Activated CD4-positive, alpha-beta T cell treated with anti-CD3 and anti-CD28 coated beads for 36 hours (primary cell): ENCODE measurements around the gene TXNDC12. TPM values are rescaled to one million over a fixed set of nuclear protein-coding genes. Genes with fewer than 3 reads are reported as not detected.

ENCODE experiments used
- ATAC-seq: fragments of 200-7000 bp; cut with Tn5 transposase; one replicate; pipeline ENCODE4 v1.10.0; 2021; ENCODE audit warnings: mild to moderate bottlenecking, moderate library complexity
- CTCF ChIA-PET: fragments of 350-600 bp; sonication (Branson Sonifier 250); formaldehyde crosslinking; loops from one replicate; lab custom pipeline; 2021; ENCODE audit warnings: antibody characterized with exemption; lab: Charles Lee
- POLR2A ChIA-PET: fragments of 350-600 bp; sonication (Branson Sonifier 250); formaldehyde crosslinking; loops from one replicate; lab custom pipeline; 2021; ENCODE audit warnings: antibody characterized with exemption, inconsistent platforms; lab: Charles Lee
- DNase-seq: peaks from one replicate; pipeline ENCODE4 v3.0.0-alpha.2; 2020
- H3K27ac Mint-ChIP-seq: one replicate; pipeline ENCODE4 v1.8.0; 2021; ENCODE audit warnings: mixed read lengths
- H3K27me3 Mint-ChIP-seq: one replicate; pipeline ENCODE4 v1.8.0; 2021; ENCODE audit warnings: mixed read lengths
- H3K36me3 Mint-ChIP-seq: one replicate; pipeline ENCODE4 v1.8.0; 2021; ENCODE audit warnings: low read depth, mixed read lengths
- H3K4me1 Mint-ChIP-seq: one replicate; pipeline ENCODE4 v1.8.0; 2021; ENCODE audit warnings: mixed read lengths
- H3K4me3 Mint-ChIP-seq: one replicate; pipeline ENCODE4 v1.8.0; 2021; ENCODE audit warnings: mild to moderate bottlenecking, moderate library complexity, mixed read lengths
- H3K9me3 Mint-ChIP-seq: one replicate; pipeline ENCODE4 v1.8.0; 2021; ENCODE audit warnings: low read depth, mixed read lengths
- intact Hi-C, 2 experiments: fragments of 100-400 bp; cut with DNase I in 1 of 2; cut with micrococcal nuclease in 1 of 2; formaldehyde crosslinking; loops; one replicate each; pipeline versions ENCODE4 v1.14.2 to v1.15.1; 2022 to 2024; cut with DNase I, micrococcal nuclease
- total RNA-seq, 2 experiments: library from RNA; stranded (reverse); gene quantifications; one replicate each; pipeline ENCODE4 v1.2.3, GENCODE V29; 2021

The TXNDC12 gene
- total RNA-seq, 2 experiments from 2014 or later = 21.9 to 31.5 TPM

- ChIA-PET CTCF (no interaction called here), POLR2A (no interaction called here)
- ATAC-seq (no peak), DNase-seq (no peak)
- Mint-ChIP-seq H3K9me3 (no peaks in the 10 kb centered on the region), H3K27ac (no peak overlapping the region), H3K4me1 (peaks cover 29% of the 10 kb centered on the region), H3K4me3 (no peak overlapping the region), H3K36me3 (peaks cover 41% of the 10 kb centered on the region), H3K27me3 (no peaks in the 10 kb centered on the region)
- intact Hi-C loops = no loop called here
Measured at GRCh38 chr1:52063192-52063591, 8.2 kb upstream of the TXNDC12 start.

DNA sequence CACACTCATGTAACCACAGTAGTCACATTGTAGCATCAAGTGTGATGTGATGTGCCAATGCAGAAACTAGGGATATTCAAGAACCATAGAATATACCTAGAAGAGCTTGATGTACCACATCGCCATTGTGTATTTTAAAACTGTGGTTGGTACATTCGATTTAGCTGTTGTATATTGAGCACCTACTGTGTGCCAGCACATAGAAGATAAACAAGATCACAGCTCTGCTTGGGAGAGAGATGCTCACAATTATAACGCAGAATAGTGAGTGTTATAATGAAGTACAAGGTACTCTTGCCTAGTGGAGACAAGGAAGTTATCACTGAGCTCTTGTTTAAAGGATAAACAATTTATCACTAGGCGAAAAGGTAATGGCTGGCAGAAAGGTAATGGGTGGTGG is 5.8 kb upstream of the TXNDC12 start:
- intact Hi-C loops = no loop called here
- Mint-ChIP-seq H3K36me3 (peaks cover 42% of the 10 kb centered on the region), H3K27ac (no peak overlapping the region), H3K27me3 (no peaks in the 10 kb centered on the region), H3K9me3 (no peaks in the 10 kb centered on the region), H3K4me3 (no peak overlapping the region), H3K4me1 (peaks cover 34% of the 10 kb centered on the region)
- ChIA-PET CTCF (interaction anchor here (1.4 kb wide), 1 partner anchor 10 kb away, joined by 3 read pairs; no protein-coding TSS in a partner anchor), POLR2A (no interaction called here)
- no peak for DNase-seq
- ATAC-seq = no peak

DNA sequence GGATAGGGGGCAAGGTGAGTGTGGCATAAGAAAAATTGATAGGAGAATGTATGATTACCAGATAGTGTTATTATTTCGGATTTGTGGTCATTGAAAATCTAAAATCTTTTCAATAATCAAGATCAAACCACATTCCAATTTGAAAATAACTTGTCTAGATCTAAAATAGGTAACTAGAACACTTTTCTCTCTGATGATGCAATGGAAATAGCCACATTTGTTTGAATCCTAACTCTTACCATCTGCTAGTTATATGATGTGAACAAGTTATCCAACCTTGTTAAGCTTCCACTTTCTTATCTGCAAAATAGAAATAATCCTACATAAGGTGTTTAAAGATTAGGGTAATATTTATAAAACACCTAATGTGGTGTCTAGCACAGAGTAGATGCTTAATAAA is 4.9 kb upstream of the TXNDC12 start:
- POLR2A ChIA-PET = no interaction called here
- Mint-ChIP-seq H3K36me3 (peaks cover 42% of the 10 kb centered on the region), H3K27me3 (no peaks in the 10 kb centered on the region), H3K4me3 (no peak overlapping the region), H3K27ac (no peak overlapping the region), H3K4me1 (peaks cover 34% of the 10 kb centered on the region), H3K9me3 (no peaks in the 10 kb centered on the region)
- ATAC-seq = no peak
- intact Hi-C loops = loop anchor here (5.0 to 10.0 kb wide), 5 partner anchors 345 to 1137 kb away; partner anchors contain the start of genes CPT2 (in 1 of the 2), ECHDC2 (in 1 of the 2), ORC1 (in 1 of the 2) and PRPF38A (in 1 of the 2)
- no peak for DNase-seq
- CTCF ChIA-PET = interaction anchor here (0.9 to 1.6 kb wide), 4 partner anchors 11 to 163 kb away, joined by 3 to 5 read pairs (median 3); no protein-coding TSS in a partner anchor

- intact Hi-C loops = loop anchor here (5.0 to 10.0 kb wide), 5 partner anchors 345 to 1138 kb away; partner anchors contain the start of genes CPT2 (in 1 of the 2), ECHDC2 (in 1 of the 2), ORC1 (in 1 of the 2) and PRPF38A (in 1 of the 2)
- Mint-ChIP-seq H3K4me3 (no peak overlapping the region), H3K9me3 (no peaks in the 10 kb centered on the region), H3K4me1 (peaks cover 34% of the 10 kb centered on the region), H3K27me3 (no peaks in the 10 kb centered on the region), H3K36me3 (peaks cover 44% of the 10 kb centered on the region), H3K27ac (peak overlapping the region; percentile 37)
- POLR2A ChIA-PET = no interaction called here
- CTCF ChIA-PET = interaction anchor here (0.9 to 1.7 kb wide), 5 partner anchors 10 to 163 kb away, joined by 3 to 5 read pairs (median 3); no protein-coding TSS in a partner anchor
- no peak for DNase-seq
- ATAC-seq = no peak
Measured at GRCh38 chr1:52059321-52059720, 4.3 kb upstream of the TXNDC12 start.

DNA sequence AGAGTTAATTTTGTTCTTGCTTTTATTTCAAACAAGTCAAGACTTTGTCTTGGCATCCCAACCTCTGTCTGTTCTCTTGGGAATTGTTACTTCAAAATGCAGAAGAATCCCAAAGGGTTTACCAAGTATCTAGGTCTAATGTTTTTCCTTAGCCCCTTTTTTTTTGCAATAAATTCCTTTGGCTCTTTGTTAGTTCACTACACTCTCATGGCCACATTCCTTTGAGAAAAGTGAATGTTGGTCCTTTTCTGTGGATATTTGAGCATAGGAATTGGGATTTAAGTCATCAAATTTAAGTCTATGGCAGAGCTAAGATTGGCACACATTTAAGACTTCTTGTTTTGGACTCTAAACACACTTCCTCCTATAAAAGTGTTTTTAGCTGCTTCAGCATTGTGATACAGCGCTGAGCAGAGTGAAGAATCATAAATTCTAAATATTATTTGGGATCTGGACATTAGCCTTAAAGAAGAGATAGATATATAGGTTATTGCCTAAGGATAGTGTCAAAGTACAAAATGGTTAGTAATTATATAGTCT is 3.0 kb upstream of the TXNDC12 start:
- ChIA-PET POLR2A (interaction anchor here (0.6 to 1.1 kb wide), 2 partner anchors 16 to 36 kb away, joined by 3 to 12 read pairs; no protein-coding TSS in a partner anchor), CTCF (interaction anchor here (1.7 kb wide), 1 partner anchor 12 kb away, joined by 5 read pairs; no protein-coding TSS in a partner anchor)
- Mint-ChIP-seq H3K27ac (peak overlapping the region; percentile 96), H3K27me3 (no peaks in the 10 kb centered on the region), H3K4me3 (peak overlapping the region; percentile 91), H3K4me1 (peaks cover 35% of the 10 kb centered on the region), H3K9me3 (no peaks in the 10 kb centered on the region), H3K36me3 (peaks cover 37% of the 10 kb centered on the region)
- ATAC-seq = no peak
- intact Hi-C loops = loop anchor here (5.0 to 10.0 kb wide), 5 partner anchors 347 to 1139 kb away; partner anchors contain the start of genes CPT2 (in 1 of the 2), ECHDC2 (in 1 of the 2), ORC1 (in 1 of the 2) and PRPF38A (in 1 of the 2)
- no peak for DNase-seq

DNA sequence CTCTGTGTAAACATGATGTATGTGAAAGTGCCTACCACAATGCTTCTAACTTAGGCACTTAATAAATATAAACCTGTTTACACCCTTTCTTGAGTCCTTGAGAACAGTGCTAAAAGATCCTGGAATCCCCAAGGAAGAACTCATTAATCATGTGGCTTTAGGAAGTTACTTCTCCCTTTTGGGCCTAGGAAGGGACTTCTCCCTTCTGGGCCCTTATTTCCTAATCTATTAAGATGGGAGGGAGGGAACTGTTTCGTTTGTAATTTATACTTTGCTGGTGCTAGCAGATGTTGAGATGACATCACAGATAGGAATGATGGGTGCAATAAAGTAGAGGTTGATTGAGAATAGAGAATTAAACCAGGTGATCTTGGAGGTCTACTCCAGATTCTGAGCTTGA is 2.3 kb upstream of the TXNDC12 start:
- Mint-ChIP-seq H3K9me3 (no peaks in the 10 kb centered on the region), H3K27me3 (no peaks in the 10 kb centered on the region), H3K27ac (peak overlapping the region; percentile 96), H3K4me1 (peaks cover 39% of the 10 kb centered on the region), H3K36me3 (peaks cover 34% of the 10 kb centered on the region), H3K4me3 (peak overlapping the region; percentile 91)
- ATAC-seq = no peak
- no peak for DNase-seq
- POLR2A ChIA-PET = interaction anchor here (0.6 kb wide), 1 partner anchor 22 kb away, joined by 6 read pairs; no protein-coding TSS in a partner anchor
- intact Hi-C loops = loop anchor here (5.0 to 10.0 kb wide), 5 partner anchors 348 to 1140 kb away; partner anchors contain the start of genes CPT2 (in 1 of the 2), ECHDC2 (in 1 of the 2), ORC1 (in 1 of the 2) and PRPF38A (in 1 of the 2)
- CTCF ChIA-PET = no interaction called here

DNA sequence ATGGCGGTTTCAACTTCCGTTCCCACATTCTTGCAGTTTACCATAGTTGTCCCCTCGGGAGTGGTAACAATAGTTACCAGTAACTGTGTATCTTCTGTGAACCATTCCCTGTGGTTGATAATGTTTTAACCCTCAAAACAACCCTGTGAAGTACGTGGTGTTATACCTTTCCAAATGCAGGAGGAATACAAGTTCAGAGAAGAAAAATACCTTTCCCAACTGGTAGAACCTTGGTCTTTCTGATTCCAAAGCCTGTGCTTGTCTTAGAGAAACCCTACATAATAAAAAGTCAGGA is 1.9 kb upstream of the TXNDC12 start:
- ATAC-seq (no peak), DNase-seq (no peak)
- intact Hi-C loops = loop anchor here (1.0 to 10.0 kb wide), 13 partner anchors 24 to 1269 kb away; partner anchors contain the start of genes KTI12 (in 2 of the 2), ORC1 (in 2 of the 2), PRPF38A (in 2 of the 2) and ZFYVE9 (in 2 of the 2)
- CTCF ChIA-PET = no interaction called here
- H3K4me1 Mint-ChIP-seq = peaks cover 40% of the 10 kb centered on the region
- H3K9me3 Mint-ChIP-seq = no peaks in the 10 kb centered on the region
- POLR2A ChIA-PET = interaction anchor here (0.6 to 1.6 kb wide), 3 partner anchors 8 to 328 kb away, joined by 4 to 6 read pairs (median 5); no protein-coding TSS in a partner anchor
- H3K27ac Mint-ChIP-seq = peak overlapping the region; percentile 96
- H3K4me3 Mint-ChIP-seq = peak overlapping the region; percentile 91
- H3K36me3 Mint-ChIP-seq = peaks cover 37% of the 10 kb centered on the region
- H3K27me3 Mint-ChIP-seq = no peaks in the 10 kb centered on the region

DNA sequence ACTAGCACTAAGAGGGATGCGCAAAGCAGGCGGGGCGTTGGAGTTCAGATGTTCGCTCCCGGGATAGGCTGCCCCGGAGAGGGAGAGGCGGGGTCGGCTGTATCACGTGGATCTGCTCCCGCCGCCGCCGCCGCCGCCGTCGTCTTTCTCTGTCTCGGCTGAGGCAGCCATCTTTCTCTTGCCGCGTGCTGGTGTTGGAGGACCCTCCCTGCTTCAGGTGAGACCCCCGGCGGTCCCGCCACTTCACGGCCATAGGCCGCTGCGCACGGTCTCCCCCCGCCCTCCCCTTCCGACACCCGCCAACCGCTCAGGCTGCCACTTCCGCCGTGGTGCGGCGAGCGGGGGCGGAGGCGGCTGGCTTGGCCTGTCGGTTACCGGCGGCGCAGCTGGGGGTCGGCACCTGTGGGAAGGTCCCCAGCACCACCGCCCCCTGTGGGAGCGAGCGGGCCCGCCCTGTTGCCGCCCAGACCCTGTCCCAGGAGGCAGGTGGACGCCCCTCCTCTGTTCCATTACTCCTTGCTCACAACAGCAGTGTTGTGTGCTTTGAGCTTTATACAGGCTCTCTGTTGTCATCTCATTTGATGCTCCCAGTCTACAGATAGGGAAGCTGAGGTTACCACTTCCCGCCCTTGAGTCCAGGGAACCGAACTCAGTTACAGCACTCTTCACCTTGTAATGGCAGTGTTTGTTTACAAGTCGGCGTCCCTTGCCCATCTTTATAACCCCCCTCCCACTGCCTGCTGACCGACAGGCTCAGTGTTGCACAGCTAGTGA is 1.4 kb upstream of the TXNDC12 start, which contains the start of gene BTF3L4:
TSS of gene BTF3L4 (plus strand) at position 133 of the 774 bp plus-strand sequence. CDS start 3,553 bp downstream, outside the sequence.
- Mint-ChIP-seq H3K36me3 (peaks cover 38% of the 10 kb centered on the region), H3K27ac (peak within 1 kb of the TSS; percentile 99), H3K4me3 (peak within 1 kb of the TSS; percentile 91), H3K27me3 (no peaks in the 10 kb centered on the region), H3K4me1 (peaks cover 40% of the 10 kb centered on the region), H3K9me3 (no peaks in the 10 kb centered on the region)
- intact Hi-C loops = loop anchor here (1.0 to 10.0 kb wide), 13 partner anchors 23 to 1270 kb away; partner anchors contain the start of genes KTI12 (in 2 of the 2), ORC1 (in 2 of the 2), PRPF38A (in 2 of the 2) and ZFYVE9 (in 2 of the 2)
- ChIA-PET POLR2A (interaction anchor here (0.6 to 1.8 kb wide), 5 partner anchors 9 to 327 kb away, joined by 3 to 8 read pairs (median 5); partner anchors contain the start of gene CC2D1B), CTCF (interaction anchor here (0.6 to 1.1 kb wide), 2 partner anchors 20 to 129 kb away, joined by 3 read pairs; no protein-coding TSS in a partner anchor)
- DNase-seq (peak; percentile 98), ATAC-seq (peak; percentile 96)

- Mint-ChIP-seq H3K27me3 (no peaks in the 10 kb centered on the region), H3K4me3 (peak overlapping the region; percentile 91), H3K9me3 (no peaks in the 10 kb centered on the region), H3K36me3 (peaks cover 34% of the 10 kb centered on the region), H3K27ac (peak overlapping the region; percentile 99), H3K4me1 (peaks cover 43% of the 10 kb centered on the region)
- ChIA-PET CTCF (interaction anchor here (0.6 to 1.1 kb wide), 2 partner anchors 20 to 128 kb away, joined by 3 read pairs; no protein-coding TSS in a partner anchor), POLR2A (interaction anchor here (1.1 to 1.8 kb wide), 4 partner anchors 9 to 327 kb away, joined by 4 to 8 read pairs (median 5); partner anchors contain the start of gene CC2D1B)
- ATAC-seq (no peak), DNase-seq (no peak)
- intact Hi-C loops = loop anchor here (1.0 to 10.0 kb wide), 17 partner anchors 23 to 1783 kb away; partner anchors contain the start of genes KTI12 (in 2 of the 2), ORC1 (in 2 of the 2), PRPF38A (in 2 of the 2) and ZFYVE9 (in 2 of the 2)
Measured at GRCh38 chr1:52055866-52056162, 823 bp upstream of the TXNDC12 start.

- ATAC-seq (no peak), DNase-seq (no peak)
- Mint-ChIP-seq H3K4me1 (peaks cover 44% of the 10 kb centered on the region), H3K4me3 (peak overlapping the region; percentile 91), H3K27me3 (no peaks in the 10 kb centered on the region), H3K27ac (peak overlapping the region; percentile 99), H3K9me3 (no peaks in the 10 kb centered on the region), H3K36me3 (peaks cover 33% of the 10 kb centered on the region)
- ChIA-PET POLR2A (interaction anchor here (0.6 to 1.8 kb wide), 4 partner anchors 30 to 349 kb away, joined by 3 to 8 read pairs (median 5); partner anchors contain the start of gene CC2D1B), CTCF (interaction anchor here (0.6 kb wide), 1 partner anchor 446 kb away, joined by 3 read pairs; no protein-coding TSS in a partner anchor)
- intact Hi-C loops = loop anchor here (1.0 to 10.0 kb wide), 9 partner anchors 176 to 1784 kb away; partner anchors contain the start of genes CPT2 (in 1 of the 2), ECHDC2 (in 1 of the 2), NDC1 (in 1 of the 2) and NRDC (in 1 of the 2)
Measured at GRCh38 chr1:52054496-52055065, 410 bp downstream of the TXNDC12 start.
